Measurements from ENCODE around the gene IMPA2.
"Not testable (repeated sequence)": the region's sequence is repeated elsewhere in the genome, so short reads cannot be mapped to it uniquely, and the experiment has no call there.

IMPA2 gene

GRCh38 chr18:12028040-12028628, 46.8 kb downstream of the IMPA2 start:
- FAIRE-seq, result no peak

GRCh38 chr18:12028674-12029073, 47.4 kb downstream of the IMPA2 start:
- DNase-seq (ENCODE audit: low spot score) (no peak), FAIRE-seq (no peak)

More at GRCh38 chr18:12028040-12028628, 46.8 kb downstream of the IMPA2 start:
- no peak for DNase-seq (ENCODE audit: low spot score)

- DNase-seq (ENCODE audit: low spot score) (no peak), FAIRE-seq (no peak)
These were observed 48.7 kb downstream of the IMPA2 start for GRCh38 chr18:12029786-12030584.

DNA sequence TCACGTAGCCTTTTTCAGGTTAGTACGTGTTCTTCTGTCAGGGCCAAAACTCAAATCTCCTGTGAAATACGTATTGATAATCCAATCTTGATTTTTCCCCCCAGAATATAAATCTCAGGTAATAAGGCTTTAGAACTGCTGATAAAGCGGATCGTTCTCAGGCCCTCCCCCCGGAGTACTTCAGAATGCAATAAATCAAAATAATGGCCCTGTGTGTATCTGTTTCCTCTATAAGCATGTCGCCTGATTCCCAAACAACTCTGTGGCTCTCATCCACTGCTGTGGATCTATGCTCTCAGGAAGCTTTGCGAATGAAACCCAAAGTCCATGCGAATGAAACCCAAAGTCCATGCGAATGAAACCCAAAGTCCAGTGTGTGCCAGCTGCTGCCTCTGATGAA, 49.4 kb downstream of the IMPA2 start:
- DNase-seq (ENCODE audit: low spot score) (no peak), FAIRE-seq (no peak)

DNA sequence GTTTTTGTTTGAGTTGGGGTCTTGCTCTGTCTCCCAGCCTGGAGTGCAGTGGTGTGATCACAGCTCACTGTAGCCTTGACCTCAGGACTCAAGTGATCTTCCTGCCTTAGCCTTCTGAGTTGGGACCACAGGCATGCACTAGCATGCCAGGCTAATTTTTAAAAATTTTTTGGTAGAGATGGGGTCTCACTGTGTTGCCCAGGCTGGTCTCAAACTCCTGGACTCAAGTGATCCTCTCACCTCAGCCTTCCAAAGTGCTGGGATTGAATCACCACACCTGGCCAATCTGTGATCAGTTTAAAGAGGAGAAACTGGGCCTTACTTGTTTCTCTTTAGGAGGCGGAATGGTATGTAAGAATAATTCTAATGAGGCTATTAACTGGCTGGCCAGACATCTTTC, 49.9 kb downstream of the IMPA2 start:
- DNase-seq (ENCODE audit: low spot score) (no peak), FAIRE-seq (no peak)

- DNase-seq (ENCODE audit: low spot score) (no peak), FAIRE-seq (no peak)
These were observed 50.5 kb downstream of the IMPA2 start for GRCh38 chr18:12031846-12032245.

- FAIRE-seq (no peak), DNase-seq (ENCODE audit: low spot score) (no peak)
These were observed 51.7 kb downstream of the IMPA2 start for GRCh38 chr18:12032786-12033642.

DNA sequence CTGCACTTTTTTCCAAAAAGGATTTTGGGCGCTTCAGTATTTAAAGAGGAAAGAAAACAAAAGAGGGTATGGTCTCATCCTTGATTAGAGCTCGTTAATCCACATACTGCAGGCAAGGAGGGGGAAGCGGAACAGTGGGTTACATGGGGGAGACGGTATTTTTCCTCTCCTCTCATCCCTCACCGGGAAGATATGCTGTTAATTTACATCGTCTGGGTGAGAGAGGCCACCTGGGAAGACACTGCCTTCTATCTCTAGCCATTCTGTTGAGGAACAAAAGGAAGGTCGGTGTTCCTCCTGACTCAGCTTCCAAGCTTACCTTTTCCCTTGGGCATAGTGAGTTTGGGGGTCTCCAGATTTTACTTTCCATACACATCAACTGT, 52.3 kb downstream of the IMPA2 start:
- no peak for DNase-seq (ENCODE audit: low spot score)
- no peak for FAIRE-seq

- FAIRE-seq, result no peak
- no peak for DNase-seq (ENCODE audit: low spot score)
These were observed 53.2 kb downstream of the IMPA2 start for GRCh38 chr18:12034241-12035100.

GRCh38 chr18:12035481-12035880, 54.2 kb downstream of the IMPA2 start:
- FAIRE-seq (no peak), DNase-seq (ENCODE audit: low spot score) (no peak)

GRCh38 chr18:12036201-12036751, 55.0 kb downstream of the IMPA2 start:
- no peak for FAIRE-seq
- no peak for DNase-seq (ENCODE audit: low spot score)

DNA sequence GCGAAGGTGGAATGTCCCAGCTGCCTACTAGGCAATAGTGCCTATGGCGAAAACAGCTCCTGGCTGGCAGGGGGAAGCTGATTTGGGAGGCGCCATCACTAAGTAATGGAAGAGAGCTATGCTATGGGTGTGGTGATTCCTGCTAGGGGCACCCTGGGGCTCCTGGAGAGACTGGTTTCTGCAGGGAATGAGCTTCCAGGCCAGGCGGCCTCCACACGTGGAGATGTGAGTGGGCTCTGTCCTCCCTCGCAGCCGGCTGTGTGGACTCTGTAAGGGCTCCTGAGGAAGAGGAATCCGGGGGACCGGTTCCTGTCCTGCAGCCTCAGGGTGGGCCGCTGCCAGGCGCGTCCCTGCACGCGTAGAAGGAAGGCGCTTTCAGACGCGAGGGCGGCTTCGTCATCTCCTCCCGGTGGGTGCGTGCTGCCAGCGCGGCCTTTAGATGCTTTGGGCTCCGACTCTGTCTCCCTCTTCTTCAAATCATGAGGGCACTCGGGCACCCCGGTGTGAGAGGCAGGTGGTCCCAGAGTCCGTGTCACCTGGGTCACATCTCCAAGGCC, 56.9 kb downstream of the IMPA2 start:
- no peak for DNase-seq (ENCODE audit: low spot score)
- no peak for FAIRE-seq

- DNase-seq (ENCODE audit: low spot score) (peak; percentile 48), FAIRE-seq (no peak)
These were observed 57.6 kb downstream of the IMPA2 start for GRCh38 chr18:12038639-12039539.

- FAIRE-seq; DNase-seq (ENCODE audit: low spot score): not testable (repeated sequence)
These were observed 58.2 kb downstream of the IMPA2 start for GRCh38 chr18:12039540-12039930.

DNA sequence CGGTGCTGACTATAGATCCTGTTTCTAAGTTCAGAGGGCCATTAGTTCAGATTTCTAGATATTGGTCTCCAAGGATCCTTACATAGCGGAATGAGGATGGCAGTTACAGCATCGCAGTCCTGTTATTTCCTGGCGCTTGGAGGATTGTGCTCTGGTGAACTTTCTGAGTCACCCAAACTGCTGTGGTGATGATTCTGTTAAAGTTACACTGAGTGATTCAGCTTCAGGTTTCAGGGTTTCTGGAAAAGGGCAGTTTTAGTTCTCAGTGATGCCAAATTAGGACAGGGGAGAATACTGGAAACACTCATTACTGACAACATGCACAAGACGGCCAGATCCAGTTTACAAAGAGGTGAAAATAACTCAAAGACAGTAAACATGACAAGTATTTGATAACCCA, 60.3 kb downstream of the IMPA2 start:
- DNase-seq (ENCODE audit: low spot score), result peak; percentile 87
- peak; percentile 94 for FAIRE-seq

- no peak for FAIRE-seq
- DNase-seq (ENCODE audit: low spot score), result no peak
These were observed 62.5 kb downstream of the IMPA2 start for GRCh38 chr18:12043811-12044210.

DNA sequence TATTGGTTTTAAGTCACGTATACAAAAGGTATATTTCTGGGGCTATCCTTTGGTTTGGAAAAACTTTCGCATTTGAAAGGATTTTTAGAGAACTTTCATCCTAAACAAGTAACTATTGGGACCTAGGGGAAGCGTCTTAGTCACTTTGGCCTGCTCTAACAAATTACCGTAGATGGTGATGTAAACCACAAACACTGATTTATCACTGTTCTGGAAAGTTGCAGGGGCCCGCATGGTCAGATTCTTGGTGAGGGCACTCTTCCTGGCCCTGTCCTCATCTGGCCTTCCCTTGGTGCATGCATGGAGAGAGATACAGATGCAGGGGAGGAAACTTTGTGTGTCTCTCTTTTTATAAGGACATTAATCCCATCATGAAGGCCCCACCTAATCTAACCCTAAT, 63.3 kb downstream of the IMPA2 start:
- FAIRE-seq, result no peak
- DNase-seq (ENCODE audit: low spot score), result no peak

DNA sequence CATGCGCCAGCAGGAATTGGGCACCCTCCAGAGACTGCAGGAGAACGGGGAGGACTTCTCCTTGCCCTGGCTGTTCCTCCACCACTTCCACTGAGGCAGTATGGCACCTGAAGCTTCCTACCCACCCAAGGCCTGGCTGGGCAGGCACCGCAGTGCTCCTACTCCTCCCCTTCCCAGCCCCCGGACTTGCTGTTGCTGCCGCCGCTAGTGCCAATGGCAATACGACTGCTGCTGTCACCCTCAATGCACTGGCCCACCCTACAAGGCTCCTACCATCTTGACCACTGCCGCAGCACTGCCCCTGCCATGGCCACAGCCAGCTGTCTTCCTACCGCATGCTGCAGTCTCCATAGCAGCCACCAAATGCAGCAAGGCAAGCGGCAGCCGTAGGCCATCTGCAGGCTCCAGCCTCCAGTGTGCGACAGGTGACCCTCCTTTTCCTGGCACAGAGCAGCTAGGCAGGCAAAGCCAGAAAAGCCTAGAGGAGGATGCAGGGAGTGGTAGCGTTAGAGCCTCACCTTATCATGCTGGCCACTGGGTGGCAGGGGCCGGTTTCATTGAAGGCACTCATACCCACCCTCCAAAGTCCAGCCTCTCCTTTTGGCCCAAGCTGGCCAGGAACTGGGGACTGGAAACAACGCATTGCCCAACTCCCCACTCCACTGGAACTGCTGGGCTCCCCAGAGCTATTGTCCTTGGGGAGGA, 64.9 kb downstream of the IMPA2 start:
- FAIRE-seq, result no peak
- DNase-seq (ENCODE audit: low spot score), result no peak

DNA sequence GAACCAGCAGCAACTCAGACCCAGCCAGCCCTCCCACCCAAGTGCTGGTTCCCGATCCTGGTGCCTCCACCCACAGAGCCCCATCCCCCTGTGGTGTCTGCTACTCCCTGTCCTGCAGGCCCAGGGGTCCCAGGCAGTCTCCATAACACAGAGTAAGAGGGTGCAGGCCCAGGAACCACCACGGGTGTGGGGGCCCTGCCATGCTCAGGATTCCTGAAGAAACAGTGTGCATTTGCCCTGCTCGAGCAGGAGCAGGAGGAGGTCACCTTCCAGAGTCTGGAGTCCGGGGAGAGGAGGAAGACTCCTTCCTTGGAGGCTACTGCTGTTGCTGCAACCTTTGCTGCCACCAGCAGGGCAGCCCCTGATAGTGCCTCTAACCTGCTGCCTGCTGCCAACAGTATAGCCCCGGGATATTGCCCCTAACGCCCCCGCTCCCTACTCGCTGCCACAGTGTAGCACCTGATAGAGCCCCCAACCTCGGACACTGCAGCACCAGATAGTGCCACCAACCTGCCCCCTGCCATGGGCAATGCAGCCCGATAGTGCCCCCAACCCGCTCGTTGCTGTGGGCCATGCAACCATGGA, 65.5 kb downstream of the IMPA2 start:
- FAIRE-seq, result no peak
- no peak for DNase-seq (ENCODE audit: low spot score)
